Activated naive CD4-positive, alpha-beta T cell treated with anti-CD3 and anti-CD28 coated beads for 36 hours (primary cell): ENCODE data around the gene WASF2. TPM values are rescaled to one million over a fixed set of nuclear protein-coding genes. Genes with fewer than 3 reads are reported as not detected.

Source experiments
- CTCF ChIA-PET: fragments of 350-600 bp; sonication (Branson Sonifier 250); formaldehyde crosslinking; loops from one replicate; lab custom pipeline; 2021; ENCODE audit warnings: antibody characterized with exemption; lab: Charles Lee
- DNase-seq: peaks from one replicate; pipeline ENCODE4 v3.0.0-alpha.2; 2020
- H3K27ac Mint-ChIP-seq: one replicate; pipeline ENCODE4 v1.8.0; 2021; ENCODE audit warnings: mild to moderate bottlenecking, mixed read lengths
- H3K27me3 Mint-ChIP-seq: one replicate; pipeline ENCODE4 v1.8.0; 2021; ENCODE audit warnings: low read depth, mixed read lengths
- H3K36me3 Mint-ChIP-seq: one replicate; pipeline ENCODE4 v1.8.0; 2021; ENCODE audit warnings: low read depth, mixed read lengths
- H3K4me1 Mint-ChIP-seq: one replicate; pipeline ENCODE4 v1.8.0; 2021; ENCODE audit warnings: low read depth, mixed read lengths
- H3K4me3 Mint-ChIP-seq: one replicate; pipeline ENCODE4 v1.8.0; 2021; ENCODE audit warnings: mild to moderate bottlenecking, moderate library complexity, mixed read lengths
- H3K9me3 Mint-ChIP-seq: one replicate; pipeline ENCODE4 v1.8.0; 2021; ENCODE audit warnings: mixed read lengths
- intact Hi-C: fragments of 100-400 bp; cut with micrococcal nuclease; formaldehyde crosslinking; loops from one replicate; pipeline ENCODE4 v1.15.1; 2023
- total RNA-seq, 2 experiments: library from RNA; stranded (reverse); gene quantifications; one replicate each; pipeline ENCODE4 v1.2.3, GENCODE V29; 2021

WASF2 gene
- total RNA-seq, 2 experiments from 2014 or later: 105 to 106 TPM

DNA sequence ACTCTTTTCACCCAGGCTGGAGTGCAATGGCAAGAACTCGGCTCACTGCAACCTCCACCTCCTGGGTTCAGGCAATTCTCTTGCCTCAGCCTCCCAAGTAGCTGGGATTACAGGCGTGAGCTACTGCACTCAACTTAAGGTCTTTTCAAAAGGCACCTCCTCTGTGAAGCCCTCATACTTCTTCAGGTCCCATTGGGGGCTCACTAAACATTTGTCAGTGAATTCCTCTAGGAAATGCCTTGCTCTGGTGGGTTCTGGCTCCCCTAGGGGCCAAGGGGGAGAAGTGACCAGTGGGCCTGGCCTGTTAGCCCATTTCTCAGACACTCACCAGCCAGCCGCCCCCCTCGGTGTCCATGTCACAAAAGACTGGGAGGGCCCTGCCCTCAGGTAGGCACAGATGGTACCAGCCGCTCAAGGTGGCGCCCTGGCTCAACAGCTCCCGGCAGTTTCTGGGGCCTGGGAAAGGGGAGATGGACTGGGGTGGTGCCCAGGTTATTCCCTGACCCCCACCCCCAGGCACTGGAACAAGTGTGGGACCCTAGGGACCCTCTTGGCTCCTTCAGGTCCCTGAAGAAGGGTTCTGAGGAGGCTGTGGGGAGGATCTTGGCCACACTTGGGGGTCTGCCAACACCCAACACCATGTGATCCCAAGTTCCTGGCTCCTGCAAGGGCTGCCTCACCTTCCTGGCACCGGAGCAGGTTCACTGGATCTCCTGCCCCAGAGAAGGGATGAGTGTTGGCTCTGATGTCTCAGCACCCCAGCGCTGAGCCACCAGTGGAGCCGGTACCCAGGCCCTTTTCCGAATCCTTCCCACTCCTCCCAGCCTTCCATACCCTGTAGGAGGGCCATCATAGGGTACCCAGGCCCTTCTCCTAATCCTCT lies 116.9 kb downstream of the WASF2 start:
- CTCF ChIA-PET: interaction anchor here (0.7 to 1.6 kb wide), 2 partner anchors 40 to 1636 kb away, joined by 3 to 4 read pairs; no protein-coding TSS in a partner anchor
- no peaks in the 10 kb centered on the region for H3K27me3 Mint-ChIP-seq
- no peaks in the 10 kb centered on the region for H3K36me3 Mint-ChIP-seq
- H3K4me1 Mint-ChIP-seq: peaks cover 7% of the 10 kb centered on the region
- intact Hi-C loops: no loop called here
- no peak for DNase-seq
- no peaks in the 10 kb centered on the region for H3K9me3 Mint-ChIP-seq
- no peak overlapping the region for H3K27ac Mint-ChIP-seq
- no peak overlapping the region for H3K4me3 Mint-ChIP-seq

DNA sequence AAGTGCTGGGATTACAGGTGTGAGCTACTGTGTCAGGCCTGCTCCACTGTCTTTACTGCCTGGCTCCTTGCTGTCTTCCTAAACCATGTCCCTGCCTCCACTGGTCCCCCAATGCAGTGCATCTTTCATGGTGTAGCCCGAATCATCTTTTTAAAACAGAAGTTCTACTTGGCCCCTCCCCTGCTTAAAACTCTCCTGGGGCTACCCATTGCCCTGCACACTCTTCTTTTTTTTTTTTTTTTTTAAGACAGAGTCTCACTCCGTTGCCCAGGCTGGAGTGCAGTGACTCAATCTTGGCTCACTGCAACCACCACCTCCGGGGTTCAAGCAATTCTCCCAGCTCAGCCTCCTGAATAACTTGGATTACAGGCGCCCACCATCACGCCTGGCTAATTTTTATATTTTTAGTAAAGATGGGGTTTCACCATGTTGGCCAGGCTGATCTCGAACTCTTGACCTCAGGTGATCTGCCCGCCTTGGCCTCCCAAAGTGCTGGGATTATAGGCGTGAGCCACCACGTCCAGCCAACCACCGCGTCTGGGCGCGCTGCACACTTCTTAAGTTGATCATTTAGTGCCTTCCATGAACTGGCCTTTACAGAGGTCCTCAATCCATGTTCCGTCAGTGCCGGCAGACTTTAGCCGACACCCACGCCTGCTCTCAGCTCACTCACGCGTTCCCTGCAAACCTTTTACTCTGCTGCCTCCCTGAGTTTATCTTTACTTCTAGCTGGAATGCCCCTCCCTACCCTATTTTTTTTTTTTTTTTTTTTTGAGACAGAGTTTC lies 117.8 kb downstream of the WASF2 start:
- Mint-ChIP-seq H3K4me1 (peaks cover 7% of the 10 kb centered on the region), H3K9me3 (no peaks in the 10 kb centered on the region), H3K36me3 (no peaks in the 10 kb centered on the region), H3K27ac (no peak overlapping the region), H3K4me3 (no peak overlapping the region), H3K27me3 (no peaks in the 10 kb centered on the region)
- no peak for DNase-seq
- intact Hi-C loops: no loop called here
- CTCF ChIA-PET: interaction anchor here (0.7 to 1.6 kb wide), 3 partner anchors 39 to 1637 kb away, joined by 3 to 4 read pairs (median 3); no protein-coding TSS in a partner anchor

DNA sequence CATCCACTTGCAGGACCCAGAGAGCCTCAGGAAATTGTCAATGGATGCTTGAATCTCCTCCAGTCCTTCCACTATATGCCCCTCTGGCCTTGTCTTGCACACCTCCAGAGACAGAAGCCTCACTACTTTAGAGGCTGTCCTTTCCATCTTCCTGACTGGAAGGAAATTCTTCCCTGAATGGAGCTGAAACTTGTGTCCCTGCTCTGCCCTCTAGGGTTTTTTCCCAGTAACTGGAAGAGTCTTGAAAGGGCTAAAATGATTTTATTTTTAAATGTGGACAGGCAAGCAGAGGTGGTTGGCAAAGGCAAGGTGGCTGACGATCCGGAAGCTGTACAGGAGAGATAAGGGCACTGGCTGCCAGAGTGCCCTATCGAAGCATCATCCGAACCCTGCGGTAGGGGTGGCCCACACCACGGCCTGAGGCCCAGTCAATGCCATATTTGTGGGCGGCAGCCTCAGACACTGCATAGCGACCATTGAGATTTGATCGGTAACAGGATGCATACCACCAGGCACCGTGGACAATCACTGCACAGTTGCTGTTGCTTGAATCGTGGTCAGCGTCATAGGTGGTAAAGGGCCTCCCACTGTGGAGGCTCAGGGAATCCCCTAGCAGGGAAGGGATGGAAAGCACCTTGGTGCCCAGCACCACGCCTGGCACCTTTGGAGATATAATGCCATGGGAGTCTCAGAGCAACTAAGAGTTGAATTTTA lies 120.9 kb downstream of the WASF2 start:
- H3K36me3 Mint-ChIP-seq: no peaks in the 10 kb centered on the region
- CTCF ChIA-PET: interaction anchor here (0.8 to 2.1 kb wide), 3 partner anchors 12 to 70 kb away, joined by 3 to 6 read pairs (median 4); no protein-coding TSS in a partner anchor
- no peak for DNase-seq
- H3K4me3 Mint-ChIP-seq: no peak overlapping the region
- intact Hi-C loops: no loop called here
- H3K4me1 Mint-ChIP-seq: peaks cover 25% of the 10 kb centered on the region
- no peak overlapping the region for H3K27ac Mint-ChIP-seq
- no peaks in the 10 kb centered on the region for H3K27me3 Mint-ChIP-seq
- no peaks in the 10 kb centered on the region for H3K9me3 Mint-ChIP-seq

DNA sequence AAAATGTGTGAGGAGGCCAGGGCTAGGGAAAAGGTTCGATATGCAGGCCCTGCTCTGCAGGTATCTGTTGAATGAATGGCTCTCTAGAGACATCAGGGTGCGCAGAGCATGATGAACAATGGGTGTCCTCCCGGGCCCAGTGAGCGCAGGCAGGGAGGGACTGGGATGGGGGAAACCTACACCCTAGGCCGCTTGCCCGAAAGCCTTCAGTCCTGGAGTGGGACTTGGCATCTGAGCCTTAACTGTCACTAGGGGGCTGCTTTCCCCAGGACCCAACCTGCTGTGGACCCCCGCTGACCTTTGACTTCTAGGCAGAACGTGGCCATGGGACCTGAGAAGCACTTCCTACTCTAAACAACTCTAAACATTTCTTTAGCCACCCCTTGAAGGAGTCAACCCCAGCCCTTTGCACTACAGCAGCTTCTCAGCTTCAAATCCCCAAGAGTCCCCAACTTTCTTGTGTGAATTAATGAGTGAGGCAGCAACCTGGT lies 122.8 kb downstream of the WASF2 start:
- H3K36me3 Mint-ChIP-seq: no peaks in the 10 kb centered on the region
- H3K9me3 Mint-ChIP-seq: no peaks in the 10 kb centered on the region
- CTCF ChIA-PET: interaction anchor here (0.7 to 1.5 kb wide), 4 partner anchors 16 to 34 kb away, joined by 3 to 4 read pairs (median 4); partner anchors contain the start of gene CD164L2
- no peak overlapping the region for H3K27ac Mint-ChIP-seq
- no peak for DNase-seq
- intact Hi-C loops: loop anchor here (2.0 kb wide), 1 partner anchor 44 kb away; the partner anchor contains the start of gene TMEM222
- peaks cover 25% of the 10 kb centered on the region for H3K4me1 Mint-ChIP-seq
- no peaks in the 10 kb centered on the region for H3K27me3 Mint-ChIP-seq
- H3K4me3 Mint-ChIP-seq: peak overlapping the region; percentile 71

DNA sequence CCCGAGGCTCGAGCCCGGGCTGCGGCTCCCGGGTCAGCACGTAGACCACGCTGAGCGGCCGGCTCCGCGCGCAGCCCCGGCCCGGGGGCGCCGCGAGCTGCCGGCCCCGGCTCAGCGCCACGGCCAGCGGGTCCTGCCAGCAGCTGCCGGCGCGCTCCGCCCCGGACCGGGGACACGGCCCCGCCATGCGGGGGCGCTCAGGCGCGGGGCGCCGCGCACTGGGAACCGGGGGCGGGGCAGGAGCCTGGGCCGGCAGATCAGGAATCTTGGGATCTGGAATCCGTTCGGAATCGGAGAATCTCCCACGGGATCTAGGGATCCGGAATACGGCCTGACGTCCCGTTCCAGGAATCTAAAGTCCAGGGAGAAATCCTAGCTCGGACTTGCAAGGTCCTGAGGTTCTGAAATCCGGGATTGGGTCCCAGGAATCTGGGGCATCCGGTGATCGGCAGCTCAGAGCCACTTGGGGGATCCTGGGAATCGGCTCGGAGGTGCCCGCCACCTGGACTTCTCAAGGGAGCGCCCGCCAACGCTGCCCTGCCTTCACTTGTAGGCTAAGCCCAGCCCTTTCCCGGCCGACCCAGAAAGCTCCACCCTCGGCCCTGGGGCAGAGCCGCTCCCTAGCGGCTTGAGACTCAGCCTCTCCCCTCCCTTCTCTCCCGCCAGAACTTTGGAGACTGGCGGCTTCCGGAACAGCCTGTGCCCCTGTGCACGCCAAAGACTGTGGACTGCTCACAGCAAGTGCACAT lies 123.4 kb downstream of the WASF2 start, which contains the start of gene MAP3K6:
Gene MAP3K6, minus strand, starts transcription at position 551 of the 749 bp plus-strand sequence. Its CDS starts 364 bp downstream, at position 187.
- Mint-ChIP-seq H3K27me3 (no peaks in the 10 kb centered on the region), H3K4me1 (peaks cover 25% of the 10 kb centered on the region), H3K27ac (no peak within 1 kb of the TSS), H3K36me3 (no peaks in the 10 kb centered on the region), H3K4me3 (peak within 1 kb of the TSS; percentile 83), H3K9me3 (no peaks in the 10 kb centered on the region)
- CTCF ChIA-PET: interaction anchor here (0.6 to 2.2 kb wide), 9 partner anchors 9 to 296 kb away, joined by 3 to 14 read pairs (median 3); partner anchors contain the start of gene CD164L2
- intact Hi-C loops: loop anchor here (2.0 kb wide), 1 partner anchor 44 kb away; the partner anchor contains the start of gene TMEM222
- peak; percentile 72 for DNase-seq

DNA sequence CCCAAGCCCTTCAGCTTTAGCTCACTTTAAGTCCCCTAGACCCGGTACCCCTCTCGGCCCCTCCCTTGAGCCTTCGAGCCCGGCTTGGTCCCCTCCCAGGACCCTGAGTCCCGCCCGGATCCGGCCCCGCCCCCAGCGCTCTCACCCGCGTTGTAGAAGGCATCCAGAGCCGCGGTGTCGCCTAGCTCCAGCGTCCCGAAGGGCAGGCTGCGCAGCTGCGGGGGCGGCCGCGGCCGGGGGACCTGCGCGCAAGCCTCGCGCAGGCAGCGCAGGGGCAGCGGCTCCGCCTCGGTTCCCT lies 123.9 kb downstream of the WASF2 start:
- Mint-ChIP-seq H3K27me3 (no peaks in the 10 kb centered on the region), H3K4me1 (peaks cover 25% of the 10 kb centered on the region), H3K27ac (no peak overlapping the region), H3K9me3 (no peaks in the 10 kb centered on the region), H3K4me3 (peak overlapping the region; percentile 83), H3K36me3 (no peaks in the 10 kb centered on the region)
- DNase-seq: peak; percentile 80
- intact Hi-C loops: loop anchor here (2.0 kb wide), 1 partner anchor 43 kb away; the partner anchor contains the start of gene TMEM222
- CTCF ChIA-PET: interaction anchor here (0.6 to 2.2 kb wide), 10 partner anchors 9 to 297 kb away, joined by 3 to 14 read pairs (median 3); partner anchors contain the start of gene CD164L2

DNA sequence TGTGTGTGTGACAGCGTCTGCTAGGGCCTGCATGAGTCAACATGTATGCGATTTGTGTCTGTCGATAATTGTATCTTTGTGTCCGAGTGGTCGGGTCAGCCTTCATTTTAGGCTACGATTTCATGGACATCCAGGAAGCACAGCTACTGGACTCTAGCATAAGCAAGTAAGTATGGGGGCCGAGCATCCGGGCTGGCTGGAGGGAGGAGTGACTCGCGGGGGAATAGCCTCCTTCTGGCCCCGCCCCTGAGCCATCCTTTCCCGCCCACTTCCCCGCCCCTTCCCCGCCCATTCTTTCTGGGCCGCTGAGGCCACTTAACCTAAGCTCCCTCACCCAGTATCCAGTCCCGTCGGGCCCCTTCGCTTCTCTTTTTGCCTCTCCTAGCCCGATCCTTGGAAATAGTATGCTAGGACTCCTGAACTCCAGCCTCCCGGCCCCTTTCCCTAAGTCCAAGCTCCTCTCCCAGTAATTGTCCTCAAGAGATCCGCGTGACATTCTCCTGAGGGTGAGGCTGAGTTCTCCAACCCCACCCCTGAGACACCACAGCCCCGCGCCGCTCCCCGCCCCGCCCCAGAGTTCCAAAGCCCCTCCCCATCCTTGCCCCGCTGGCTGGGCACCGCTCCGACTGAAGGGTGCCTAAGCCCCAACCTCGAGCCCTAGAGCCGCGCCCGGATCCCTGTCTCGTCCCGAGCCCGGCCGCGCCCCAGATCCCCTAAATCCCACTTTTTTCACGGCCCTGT lies 124.4 kb downstream of the WASF2 start:
- peak; percentile 87 for DNase-seq
- intact Hi-C loops: loop anchor here (2.0 kb wide), 1 partner anchor 43 kb away; the partner anchor contains the start of gene TMEM222
- no peaks in the 10 kb centered on the region for H3K36me3 Mint-ChIP-seq
- H3K4me1 Mint-ChIP-seq: peaks cover 25% of the 10 kb centered on the region
- H3K9me3 Mint-ChIP-seq: no peaks in the 10 kb centered on the region
- H3K4me3 Mint-ChIP-seq: peak overlapping the region; percentile 83
- CTCF ChIA-PET: interaction anchor here (0.9 to 2.2 kb wide), 9 partner anchors 8 to 243 kb away, joined by 3 to 14 read pairs (median 3); partner anchors contain the start of gene CD164L2
- peak overlapping the region; percentile 34 for H3K27ac Mint-ChIP-seq
- H3K27me3 Mint-ChIP-seq: no peaks in the 10 kb centered on the region

DNA sequence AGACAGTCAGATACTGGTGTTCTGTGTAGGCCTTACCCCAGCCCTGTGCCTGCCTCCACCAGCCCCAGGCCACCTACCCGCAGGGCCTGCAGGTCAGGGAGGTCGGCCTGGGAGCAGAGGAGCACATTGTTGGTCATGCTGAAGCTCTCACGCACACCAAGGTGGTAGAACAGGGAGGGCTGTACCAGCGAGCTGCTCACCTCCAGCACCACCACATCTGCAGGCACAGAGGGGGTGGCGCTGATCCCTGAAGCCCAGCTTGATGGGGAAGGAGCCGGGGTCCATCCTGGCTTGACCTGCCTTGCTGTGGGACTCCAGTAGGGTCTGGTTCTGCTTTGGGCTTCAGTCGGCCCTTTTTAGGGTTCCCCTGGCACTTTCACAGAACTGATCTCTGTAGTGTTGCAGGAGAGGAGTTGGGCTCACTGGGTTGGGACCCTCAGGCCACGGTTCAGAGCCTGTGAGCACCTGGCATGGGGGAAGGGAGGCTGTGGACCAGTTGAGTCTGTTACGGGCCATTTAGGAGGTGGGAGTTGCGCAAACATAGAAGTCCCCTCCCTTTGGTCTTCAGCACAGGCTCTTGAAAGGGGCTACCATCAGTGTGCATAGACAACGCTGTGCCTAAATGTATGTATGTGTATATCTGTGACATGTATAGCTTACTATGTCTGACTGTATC lies 125.1 kb downstream of the WASF2 start:
- H3K4me1 Mint-ChIP-seq: peaks cover 27% of the 10 kb centered on the region
- CTCF ChIA-PET: interaction anchor here (0.9 to 2.2 kb wide), 4 partner anchors 8 to 32 kb away, joined by 3 to 14 read pairs (median 4); no protein-coding TSS in a partner anchor
- H3K27me3 Mint-ChIP-seq: no peaks in the 10 kb centered on the region
- H3K36me3 Mint-ChIP-seq: no peaks in the 10 kb centered on the region
- H3K4me3 Mint-ChIP-seq: peak overlapping the region; percentile 83
- intact Hi-C loops: no loop called here
- H3K27ac Mint-ChIP-seq: no peak overlapping the region
- H3K9me3 Mint-ChIP-seq: no peaks in the 10 kb centered on the region
- no peak for DNase-seq

DNA sequence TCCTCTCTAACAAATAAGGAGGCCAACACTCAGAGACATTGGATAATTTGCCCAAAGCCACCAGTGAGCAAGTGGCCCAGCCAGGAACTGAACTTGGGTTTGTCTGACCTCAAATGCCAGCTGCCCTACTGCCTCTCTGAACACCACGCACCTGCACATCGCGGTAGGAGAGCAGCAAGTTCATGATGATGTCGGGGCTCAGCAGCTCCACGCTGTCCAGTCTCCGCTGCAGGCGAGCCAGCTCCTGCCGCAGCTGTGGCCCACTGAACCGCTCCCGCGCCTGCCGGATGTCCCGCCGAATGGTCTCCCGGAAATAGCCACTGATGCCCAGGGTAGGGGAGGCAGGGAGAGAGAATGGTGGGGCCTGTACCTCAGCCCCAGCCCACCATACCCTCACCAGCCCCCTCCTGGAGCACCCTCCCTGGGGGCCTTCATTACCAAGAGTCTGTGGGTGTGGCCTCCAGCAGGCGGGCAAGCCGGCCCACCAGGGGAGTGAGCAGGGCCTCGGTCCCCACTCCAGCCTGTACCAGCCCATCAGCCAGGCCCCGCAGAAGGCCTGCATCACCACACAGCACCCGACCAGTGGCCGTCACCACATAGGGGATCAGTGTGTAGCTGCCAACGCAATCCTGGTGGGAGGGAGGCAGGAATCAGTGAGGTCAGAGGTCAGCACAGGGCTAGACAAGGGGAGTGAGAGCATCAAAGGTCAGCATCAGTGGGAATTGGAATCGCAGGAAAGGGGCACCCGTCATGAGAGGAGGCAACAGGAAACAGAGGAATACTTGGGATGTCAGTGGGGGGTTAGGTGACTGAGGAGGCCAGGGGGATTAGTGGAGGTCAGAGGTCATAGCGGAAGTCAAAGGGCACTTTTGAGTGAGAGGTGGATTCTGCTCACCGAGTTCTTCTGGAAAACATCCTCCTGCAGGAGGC lies 125.9 kb downstream of the WASF2 start:
- H3K36me3 Mint-ChIP-seq: no peaks in the 10 kb centered on the region
- intact Hi-C loops: no loop called here
- H3K9me3 Mint-ChIP-seq: no peaks in the 10 kb centered on the region
- H3K4me3 Mint-ChIP-seq: no peak overlapping the region
- no peak overlapping the region for H3K27ac Mint-ChIP-seq
- DNase-seq: no peak
- H3K4me1 Mint-ChIP-seq: peaks cover 28% of the 10 kb centered on the region
- no peaks in the 10 kb centered on the region for H3K27me3 Mint-ChIP-seq
- CTCF ChIA-PET: no interaction called here
